Mucosa of gallbladder (tissue), 1 donor: ENCODE results near the gene TMEM179B. TPM values are rescaled to one million over a fixed set of nuclear protein-coding genes. Genes with fewer than 3 reads are reported as not detected.
"Not testable (repeated sequence)": the region's sequence is repeated elsewhere in the genome, so short reads cannot be mapped to it uniquely, and the experiment has no call there.

Source experiments
- DNase-seq: peaks from one replicate; pipeline ENCODE4 v3.0.0-alpha.2; 2020; ENCODE audit warnings: low spot score
- total RNA-seq: library from RNA; stranded (reverse); gene quantifications from one replicate; pipeline ENCODE4 v1.2.1, GENCODE V29; 2021
- donor health status: DM: no; HTN: no; CAD: no.

The TMEM179B gene
- total RNA-seq, 1 donor from 2014 or later = 67.8 TPM

DNA sequence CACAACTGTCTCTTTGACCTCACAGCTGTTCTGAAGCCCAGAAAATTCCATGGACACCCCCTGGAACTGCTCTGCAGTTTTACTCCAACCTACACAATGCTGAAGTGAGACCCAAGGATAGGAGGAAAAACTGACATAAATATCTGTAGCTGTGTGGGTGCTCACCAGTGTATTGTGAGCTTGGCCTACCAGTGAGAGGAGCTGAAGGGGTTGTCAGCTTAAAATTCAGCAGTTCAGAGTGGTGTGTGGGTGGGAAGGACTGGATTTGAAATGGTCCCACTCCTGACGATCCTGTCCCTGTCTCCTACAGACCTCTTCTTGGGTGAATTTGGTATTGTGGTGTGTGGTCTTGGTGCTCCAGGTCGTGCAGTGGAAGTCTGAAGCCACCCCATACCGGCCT lies 2.4 kb downstream of the TMEM179B start:
- DNase-seq = no peak

DNA sequence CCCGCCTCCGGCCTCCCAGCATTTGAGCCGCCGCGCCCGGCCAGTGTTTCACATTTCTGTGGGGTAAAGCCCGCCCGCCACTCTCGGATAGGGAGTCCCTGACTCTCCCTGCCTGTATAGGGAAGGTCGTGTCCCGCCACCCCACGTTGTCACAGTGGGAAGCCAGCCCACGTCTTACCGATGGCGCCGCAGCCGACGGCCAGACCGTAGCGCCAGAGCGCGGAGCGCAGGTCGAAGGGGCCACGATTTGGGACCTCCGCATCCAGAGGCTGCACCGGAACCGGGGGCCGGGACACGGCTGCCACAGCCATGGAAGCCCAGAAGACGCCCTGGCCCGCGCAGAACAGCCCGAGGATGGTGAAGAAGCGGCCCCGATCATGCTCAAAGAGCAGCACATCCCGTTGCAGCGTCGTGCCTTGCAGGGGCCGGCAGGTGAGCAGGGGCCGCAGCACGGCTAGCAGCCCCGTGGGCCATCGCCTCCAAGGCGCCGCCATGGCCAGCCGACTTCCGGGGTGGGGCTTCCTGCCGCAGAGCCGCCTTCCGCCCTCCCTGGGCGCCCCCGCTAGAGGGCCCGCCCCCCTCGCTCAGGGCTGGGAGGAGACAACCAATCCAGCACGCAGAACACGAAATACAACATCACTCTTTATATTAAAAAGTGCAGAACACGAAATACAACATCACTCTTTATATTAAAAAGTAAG lies 4.4 kb downstream of the TMEM179B start, which contains the start of gene TMEM223:
Gene TMEM223 (minus strand): TSS at position 506 of the 701 bp plus-strand sequence. CDS start 12 bp downstream, at position 494.
- DNase-seq = peak; percentile 87

DNA sequence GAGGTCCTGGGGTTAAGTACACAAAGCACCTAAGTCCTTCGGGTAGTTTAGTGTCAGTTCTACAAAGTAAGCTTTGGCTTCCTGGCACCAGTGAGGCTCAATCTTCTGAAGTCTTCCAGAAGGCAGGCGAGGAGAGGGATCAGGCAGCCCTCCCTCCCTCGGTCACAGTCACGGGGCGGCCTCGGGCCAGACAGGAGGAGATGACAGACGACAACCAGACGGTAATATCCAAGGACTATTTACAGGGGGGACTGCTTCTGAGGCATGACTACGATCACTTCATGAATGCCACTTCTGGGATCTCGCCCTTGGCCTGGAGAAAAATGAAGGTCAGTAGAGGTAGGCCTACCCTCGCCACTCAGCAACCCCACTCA lies 5.0 kb downstream of the TMEM179B start:
- no peak for DNase-seq

DNA sequence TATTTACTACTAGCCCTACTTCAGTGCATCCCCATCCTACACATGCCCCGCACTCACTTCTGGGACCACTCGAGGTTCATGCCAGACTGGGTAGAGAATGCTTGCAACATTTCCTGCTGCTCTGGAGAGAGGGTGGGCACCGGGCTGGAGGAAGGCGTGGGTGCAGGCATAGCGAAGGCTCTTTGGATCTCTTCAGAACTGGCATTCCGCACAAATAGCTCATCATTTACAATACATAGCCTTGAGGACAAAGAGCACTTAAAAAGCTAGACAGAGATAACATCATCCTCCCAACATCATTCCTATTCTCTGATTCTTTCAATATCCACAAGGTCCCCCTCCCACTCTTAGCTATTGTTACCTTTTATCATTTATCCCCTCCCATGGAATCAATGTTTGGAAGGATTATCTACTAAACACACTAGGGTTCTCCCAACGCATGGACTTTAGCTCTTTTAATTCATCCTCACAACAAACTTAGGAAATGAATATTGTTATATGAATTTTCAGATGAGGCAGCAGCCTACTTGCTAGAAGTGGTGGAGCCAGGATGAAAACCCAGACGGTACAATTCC lies 7.1 kb downstream of the TMEM179B start:
- DNase-seq = no peak

DNA sequence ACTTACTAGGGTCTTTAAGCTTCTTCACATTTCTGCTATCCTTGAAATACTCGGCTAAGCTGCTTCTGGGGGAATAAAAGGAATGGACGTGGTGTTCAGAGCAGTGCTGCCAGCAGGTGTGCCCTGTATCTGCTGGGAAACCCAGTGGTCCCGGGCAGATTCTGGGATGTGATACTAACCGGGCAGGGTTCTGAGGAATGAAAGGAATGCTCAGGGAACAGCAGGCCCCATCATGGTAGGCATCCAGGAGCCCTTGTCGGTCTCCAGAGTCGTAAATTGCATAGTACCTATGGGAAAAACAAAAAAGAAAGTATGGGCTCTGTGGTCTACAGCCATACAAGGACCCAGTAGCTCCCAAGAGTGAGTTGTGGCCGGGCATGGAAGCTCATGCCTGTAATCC lies 9.1 kb downstream of the TMEM179B start:
- no peak for DNase-seq

DNA sequence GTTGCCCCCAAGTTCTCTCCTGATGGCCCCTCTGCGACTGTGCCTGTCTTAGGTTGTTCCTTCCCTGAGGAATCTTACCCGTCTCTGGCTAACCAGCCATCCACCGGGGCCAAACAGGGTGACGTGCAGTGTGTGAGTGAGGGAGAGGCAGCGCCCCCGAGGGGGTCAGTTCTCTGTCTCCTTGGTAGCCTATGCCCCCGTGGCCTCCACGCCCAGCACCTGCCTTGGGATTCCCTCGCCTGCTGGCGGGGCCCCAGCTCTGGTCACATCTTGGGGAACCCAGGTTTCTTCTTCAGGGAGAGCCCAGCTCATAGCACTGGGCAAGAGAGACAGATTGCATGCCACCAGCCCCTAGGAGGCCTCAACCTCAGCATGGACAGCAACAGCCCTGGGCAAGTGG lies 12.3 kb downstream of the TMEM179B start:
- DNase-seq = no peak

DNA sequence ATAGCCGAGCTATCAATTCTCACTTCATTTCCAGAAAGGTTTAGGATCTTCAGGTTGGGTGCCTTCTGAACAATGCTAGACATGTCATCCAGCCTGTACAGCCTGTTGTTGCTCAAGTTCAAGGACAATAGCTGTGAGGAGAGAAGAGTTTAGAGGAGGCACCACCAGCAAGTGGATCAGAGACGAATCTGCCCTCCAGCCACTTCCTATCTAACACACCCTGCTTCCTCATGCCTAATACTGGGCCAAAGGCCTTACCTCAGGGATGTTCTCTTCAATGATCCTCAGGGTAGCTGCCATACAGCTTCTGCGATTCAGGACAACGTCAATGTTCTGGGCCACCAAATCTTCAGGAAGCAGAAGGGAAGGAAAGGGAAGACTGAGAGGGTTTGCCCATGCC lies 13.9 kb downstream of the TMEM179B start:
- DNase-seq = no peak

DNA sequence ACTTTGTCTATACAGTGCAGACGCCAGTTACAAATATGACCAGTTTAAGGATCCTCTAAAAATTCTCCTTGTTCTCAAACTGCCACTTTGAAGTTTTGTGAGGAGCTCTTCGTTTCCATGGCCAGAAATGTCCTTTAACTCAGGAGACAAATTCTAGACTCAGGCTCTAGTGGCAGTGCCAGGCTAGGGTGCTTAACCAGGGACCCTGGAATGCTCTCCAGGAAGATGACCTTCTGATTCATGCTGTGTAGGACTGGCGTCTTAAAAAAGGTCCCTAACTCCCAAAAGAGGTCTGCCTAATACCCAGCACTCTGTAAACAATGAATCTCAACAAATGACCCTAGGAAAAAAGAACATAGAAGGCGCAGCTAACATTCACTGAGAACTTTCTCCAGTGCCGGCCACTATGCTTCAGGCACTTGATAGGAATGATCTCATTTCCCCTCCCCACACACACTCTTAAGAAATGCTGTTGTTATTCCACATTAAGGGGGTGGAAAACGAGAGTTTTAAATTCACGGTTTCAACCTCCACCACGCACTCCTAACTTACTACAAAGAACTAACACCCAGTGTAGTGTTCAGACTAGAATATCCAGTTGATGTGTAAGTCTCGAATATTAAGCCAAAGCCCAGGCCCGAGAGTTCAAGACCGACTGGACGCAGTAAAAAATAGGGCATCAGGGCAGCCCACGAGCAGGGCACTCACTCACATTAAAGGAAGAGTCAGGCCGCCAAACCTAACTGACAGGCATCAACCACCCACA lies 17.3 kb downstream of the TMEM179B start:
- DNase-seq = no peak

DNA sequence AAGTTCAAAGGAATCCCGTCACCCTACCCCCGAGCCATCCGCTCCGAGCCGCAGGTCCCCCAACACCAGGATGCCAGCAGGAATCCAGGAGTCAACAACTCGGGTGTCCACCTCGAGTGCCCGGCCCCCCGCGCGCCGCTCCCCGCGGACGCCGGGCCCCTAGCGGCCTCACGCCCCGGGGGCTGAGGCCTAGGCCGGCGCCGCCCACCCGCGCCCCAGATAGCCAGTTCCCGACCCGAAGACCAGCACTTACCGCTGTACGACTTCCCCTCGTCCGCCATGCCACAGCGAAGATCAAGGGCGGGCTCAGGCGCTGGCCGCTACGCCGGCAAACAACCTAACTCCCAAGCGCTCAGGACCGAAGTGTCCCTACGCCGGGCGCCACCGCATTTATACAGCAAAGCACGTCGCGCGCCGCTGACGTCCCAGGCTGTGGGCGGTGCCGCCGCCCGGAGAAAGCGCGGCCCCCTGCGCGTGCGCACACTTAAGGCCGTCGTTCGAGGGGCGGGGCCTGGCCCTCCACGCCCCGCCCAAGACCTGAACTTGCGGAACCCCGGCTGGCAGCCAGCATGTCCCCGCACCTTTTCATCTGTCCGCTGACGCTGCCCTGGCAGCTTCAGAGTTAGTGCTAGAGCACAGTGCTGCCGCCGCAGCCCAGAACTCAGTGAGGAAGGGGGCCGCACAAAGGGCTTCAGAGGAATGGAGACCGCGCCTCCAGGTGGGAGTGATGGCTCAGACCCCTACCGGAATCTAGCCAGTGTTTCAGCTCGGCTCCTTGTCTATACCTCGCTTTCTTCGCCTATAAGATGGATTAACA lies 18.1 kb downstream of the TMEM179B start, which contains the start of gene NXF1:
Gene NXF1 (minus strand): TSS at position 365 of the 817 bp plus-strand sequence. CDS start 84 bp downstream, at position 281.
- peak; percentile 96 for DNase-seq

DNA sequence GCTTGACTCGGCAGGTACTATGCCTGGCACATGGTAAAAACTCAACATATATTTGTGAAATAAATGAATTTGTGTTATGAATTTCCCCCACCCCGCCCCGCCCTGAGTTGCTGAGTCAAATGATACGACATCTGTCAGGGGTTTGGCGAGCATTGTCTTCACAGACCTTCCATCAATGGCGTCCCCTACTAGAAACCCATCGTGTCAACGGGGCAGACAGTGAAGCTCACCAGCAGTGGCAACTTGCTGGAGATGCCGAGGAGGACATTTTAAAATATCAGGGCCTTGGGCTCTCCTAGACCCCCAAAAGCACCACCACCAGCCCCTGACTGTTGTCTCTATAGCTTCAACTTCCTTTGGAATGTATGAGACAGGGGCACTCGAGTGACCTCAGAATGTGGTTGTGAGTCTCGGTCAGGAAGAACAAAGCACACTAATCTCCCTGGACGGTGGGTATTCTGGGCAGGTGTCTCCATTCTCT lies 18.8 kb downstream of the TMEM179B start:
- no peak for DNase-seq

DNA sequence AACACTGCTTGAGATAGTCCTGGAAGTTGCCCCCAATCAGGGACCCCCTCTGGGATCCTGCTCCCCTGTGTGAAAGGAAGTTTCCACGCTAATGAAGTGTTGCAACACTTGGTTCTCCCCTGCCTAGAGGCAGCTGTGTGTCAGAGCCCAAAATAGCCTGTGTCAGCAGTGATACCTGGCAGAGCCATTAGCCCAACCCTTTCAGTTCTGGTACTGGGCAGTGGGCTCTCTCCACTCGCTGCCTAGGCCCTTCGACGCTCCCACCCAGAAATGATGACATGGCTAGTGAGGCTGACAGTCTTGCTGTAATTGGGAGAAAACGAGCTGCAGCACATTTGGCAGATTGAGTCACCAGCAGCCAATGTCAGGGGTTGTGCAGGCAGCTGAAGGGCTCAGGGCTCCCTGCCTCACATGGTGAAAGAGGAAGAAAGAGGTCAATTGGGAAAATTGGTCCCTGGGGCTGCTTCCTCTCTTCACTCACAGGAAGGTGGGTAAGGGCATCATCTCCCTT lies 19.5 kb downstream of the TMEM179B start:
- DNase-seq = no peak

DNA sequence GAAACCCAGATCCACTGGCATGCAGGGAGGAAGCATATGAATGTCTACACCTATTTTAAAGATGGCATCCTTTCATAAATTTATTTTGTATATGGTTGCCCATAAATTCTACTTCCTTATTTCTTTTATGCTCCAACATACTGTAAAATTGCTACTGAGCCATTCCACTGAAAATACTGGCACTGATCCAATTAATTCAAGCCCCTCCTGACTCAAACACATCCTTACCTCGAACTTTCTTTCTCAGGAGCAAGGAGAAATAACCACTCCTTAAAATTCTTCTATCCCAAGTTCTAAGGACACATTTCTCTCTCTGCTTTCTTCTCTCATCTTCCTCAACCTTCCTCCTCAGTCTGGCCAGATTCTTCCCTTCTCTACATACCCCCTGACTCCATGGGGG lies 23.5 kb downstream of the TMEM179B start:
- no peak for DNase-seq

DNA sequence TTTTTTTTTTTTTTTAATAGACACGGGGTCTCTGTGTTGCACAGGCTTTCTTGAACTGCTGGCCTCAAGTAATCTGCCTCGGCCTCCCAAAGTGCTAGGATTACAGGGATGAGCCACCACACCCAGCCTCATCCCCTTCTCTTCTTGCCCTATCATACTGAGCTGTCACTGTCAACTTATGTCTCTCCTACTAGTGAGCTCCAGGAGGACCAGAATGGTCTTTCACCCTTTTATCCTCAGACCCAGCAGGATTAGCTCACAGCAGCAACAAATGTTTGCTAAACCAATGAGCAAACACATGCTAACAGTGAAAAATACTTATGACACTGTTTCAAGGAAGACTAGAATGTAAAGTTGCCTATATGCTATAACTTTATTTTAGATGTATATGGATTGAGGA lies 24.5 kb downstream of the TMEM179B start:
- no peak for DNase-seq

DNA sequence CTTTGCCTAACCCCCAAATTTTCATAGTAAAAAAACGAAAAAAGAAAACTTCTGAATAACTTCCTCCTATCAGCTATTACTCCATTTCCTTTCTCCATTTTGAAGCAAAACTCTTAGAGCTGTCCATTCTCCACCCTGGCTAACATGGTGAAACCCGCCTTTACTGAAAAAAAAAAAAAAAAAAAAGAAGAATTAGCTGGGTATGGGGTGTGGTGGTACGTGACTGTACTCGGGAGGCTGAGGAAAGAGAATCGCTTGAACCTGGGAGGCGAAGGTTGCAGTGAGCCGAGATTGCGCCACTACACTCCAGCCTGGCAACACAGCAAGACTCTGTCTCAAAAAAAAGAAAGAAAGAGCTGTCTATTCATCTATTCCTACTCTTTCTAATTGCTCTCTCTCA lies 29.4 kb downstream of the TMEM179B start:
- no peak for DNase-seq

DNA sequence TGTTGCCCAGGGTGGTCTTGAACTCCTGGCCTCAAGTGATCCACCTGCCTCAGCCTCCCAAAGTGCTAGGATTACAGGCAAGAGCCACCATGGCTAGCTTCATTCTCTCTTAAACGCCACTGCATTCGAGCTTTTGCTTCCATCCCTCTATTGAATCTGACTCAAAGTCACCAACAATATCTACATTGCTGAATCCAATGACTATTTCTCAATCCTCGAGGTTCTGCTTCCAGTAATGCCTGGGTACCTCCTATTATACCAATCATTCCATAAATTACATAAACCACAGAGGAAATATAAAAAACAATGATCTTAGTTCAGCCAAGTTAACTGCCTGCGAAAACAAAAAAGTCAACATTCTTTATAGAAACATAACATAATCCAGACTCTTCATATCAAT lies 29.9 kb downstream of the TMEM179B start:
- DNase-seq = no peak

DNA sequence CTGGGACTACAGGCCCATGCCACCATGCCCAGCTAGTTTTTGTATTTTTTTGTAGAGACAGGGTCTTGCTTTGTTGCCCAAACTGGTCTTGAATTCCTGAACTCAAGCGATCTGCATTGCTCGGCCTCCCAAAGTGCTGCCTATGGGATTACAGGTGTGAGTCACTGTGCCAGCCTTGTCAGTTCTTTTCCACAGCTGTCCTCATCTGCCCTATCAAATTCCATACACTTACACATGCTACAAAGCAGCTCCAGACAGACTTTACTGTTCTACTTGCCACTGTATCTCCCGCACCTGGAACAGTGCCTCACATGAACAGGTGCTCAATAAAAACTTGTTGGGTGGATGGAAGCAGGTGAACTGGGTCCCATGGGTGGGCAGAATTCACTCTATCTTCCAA lies 36.5 kb downstream of the TMEM179B start:
- no peak for DNase-seq

DNA sequence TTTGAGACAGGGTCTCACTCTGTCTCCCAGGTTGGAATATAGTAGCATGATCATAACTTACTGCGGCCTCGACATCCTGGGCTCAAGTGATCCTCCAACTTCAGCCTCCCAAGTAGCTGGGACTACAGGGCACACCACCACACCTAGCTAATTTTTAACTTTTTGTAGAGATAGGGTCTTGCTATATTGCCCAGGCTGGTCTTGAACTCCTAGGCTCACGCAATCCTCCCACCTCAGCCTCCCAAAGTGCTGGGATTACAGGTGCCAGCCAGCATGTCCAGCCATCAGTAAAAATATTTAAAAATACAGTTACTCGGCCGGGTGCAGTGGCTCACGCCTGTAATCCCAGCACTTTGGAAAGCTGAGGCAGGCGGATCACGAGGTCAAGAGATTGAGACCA lies 40.9 kb downstream of the TMEM179B start:
- DNase-seq = not testable (repeated sequence)

DNA sequence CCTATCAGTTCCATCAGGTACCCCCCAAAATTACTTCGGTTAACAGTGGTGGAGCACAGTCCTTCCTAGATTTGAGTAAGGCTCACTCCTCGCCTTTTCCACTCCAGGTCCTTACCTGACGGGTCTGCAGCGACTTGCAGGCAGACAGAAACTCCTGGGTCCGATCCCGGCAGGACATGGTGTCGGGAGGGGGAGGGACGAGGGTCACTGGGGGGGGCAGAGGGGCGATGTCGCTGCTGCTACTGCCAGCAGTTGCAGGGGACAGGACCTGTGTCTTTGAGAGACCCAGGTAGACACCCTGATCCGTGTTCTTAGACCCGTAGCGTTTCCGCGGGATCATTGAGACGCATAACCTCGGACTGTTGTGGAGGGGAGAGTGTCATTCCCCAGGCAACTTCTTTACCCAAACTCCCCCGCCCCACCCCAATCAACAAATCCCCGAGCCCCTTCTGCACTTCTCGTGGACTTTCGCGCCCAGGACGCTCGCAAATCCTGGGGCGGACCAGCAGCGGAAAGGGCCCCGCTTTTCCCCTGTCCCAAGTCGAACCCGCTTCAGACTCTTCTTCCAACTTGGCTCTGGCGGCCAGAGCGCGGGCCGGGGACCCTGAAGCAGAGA lies 43.8 kb downstream of the TMEM179B start:
- no peak for DNase-seq

DNA sequence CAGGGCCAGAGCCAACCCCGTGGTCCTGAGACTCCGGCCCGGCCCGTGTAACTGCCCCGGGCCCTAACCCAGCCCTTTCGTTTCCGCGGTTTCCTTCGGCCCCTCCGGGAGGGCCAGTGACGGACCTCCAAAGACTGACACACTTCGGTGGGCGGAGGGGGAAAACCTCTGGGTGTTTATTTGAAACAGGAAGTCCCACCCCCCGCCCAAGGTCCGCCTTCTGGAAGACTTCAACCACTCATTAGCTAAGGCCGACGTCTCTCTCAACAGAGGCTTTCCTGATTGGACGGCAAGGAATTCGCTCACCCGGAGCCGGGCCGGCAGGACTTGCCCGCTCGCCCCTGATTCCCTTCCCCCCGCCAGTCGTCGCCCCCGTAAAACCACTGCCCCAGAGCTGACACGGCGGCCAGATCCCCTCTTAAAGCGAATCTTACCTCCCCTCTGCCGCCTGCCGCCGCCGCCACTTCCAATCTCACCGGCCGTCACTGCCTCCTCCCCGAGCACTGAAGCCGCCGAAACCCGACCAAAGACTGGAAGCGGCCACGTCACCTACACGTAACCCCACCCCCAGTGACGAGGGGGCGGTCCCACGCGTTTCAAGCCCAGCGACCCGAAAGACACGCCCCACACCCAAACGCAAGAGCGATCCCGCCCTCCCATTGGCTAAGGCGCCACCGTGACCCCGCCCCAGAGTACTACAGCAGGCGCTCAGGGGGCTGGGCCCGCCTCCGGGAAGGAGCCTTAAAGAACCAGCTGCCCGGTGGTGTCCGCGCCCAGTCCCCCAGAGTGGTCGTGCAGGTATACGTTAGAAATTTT lies 44.5 kb downstream of the TMEM179B start, which contains the start of gene STX5:
Gene STX5 (minus strand): TSS at position 532 of the 816 bp plus-strand sequence. CDS start 808 bp downstream, outside the sequence.
- peak; percentile 100 for DNase-seq
